Common myeloid progenitor, CD34-positive (primary cell): ENCODE data around the gene TCEAL8.

Source experiments
- CTCF ChIA-PET: fragments of 350-600 bp; sonication (Branson Sonifier 250); formaldehyde crosslinking; loops from one replicate; lab custom pipeline; 2021; ENCODE audit warnings: antibody characterized with exemption; lab: Charles Lee
- POLR2A ChIA-PET: fragments of 350-600 bp; sonication (Branson Sonifier 250); formaldehyde crosslinking; loops from one replicate; lab custom pipeline; 2021; ENCODE audit warnings: antibody characterized with exemption; lab: Charles Lee
- DNase-seq, 3 donors: peaks; one replicate each; pipeline versions ENCODE4 v3.0.0 to v3.0.0-alpha.2; 2013
- H3K27ac ChIP-seq, 2 experiments: 1 replicate in 1 of 2; 2 replicates in 1 of 2; pipeline ENCODE4 v1.7.0; 2013; ENCODE audit warnings: inconsistent platforms in 2 of 2, low read length in 2 of 2, mild to moderate bottlenecking in 2 of 2, low read depth in 1 of 2, moderate library complexity in 1 of 2; ENCODE audit not compliant: severe bottlenecking in 2 of 2, insufficient read depth in 1 of 2, poor library complexity in 1 of 2
- H3K27me3 ChIP-seq, 5 experiments: replicated peaks in 2 of 5; 1 replicate in 3 of 5; 2 replicates in 2 of 5; pipeline versions ENCODE4 v1.6.1 to v1.7.0; 2013; ENCODE audit warnings: low read length in 4 of 5, mild to moderate bottlenecking in 2 of 5, moderate library complexity in 2 of 5, inconsistent platforms in 1 of 5; ENCODE audit not compliant: insufficient read depth in 5 of 5, control insufficient read depth in 4 of 5
- H3K36me3 ChIP-seq, 4 experiments: 1 replicate in 2 of 4; 2 replicates in 2 of 4; pipeline versions ENCODE4 v1.6.1 to v1.7.0; 2013; ENCODE audit warnings: low read length in 3 of 4, control low read depth in 1 of 4, mild to moderate bottlenecking in 1 of 4; ENCODE audit not compliant: control insufficient read depth in 4 of 4, insufficient read depth in 4 of 4
- H3K4me1 ChIP-seq, 4 experiments: 1 replicate in 3 of 4; 2 replicates in 1 of 4; pipeline versions ENCODE4 v1.6.1 to v1.7.1; 2013; ENCODE audit warnings: low read length in 3 of 4, mild to moderate bottlenecking in 3 of 4, control low read depth in 1 of 4, inconsistent platforms in 1 of 4, moderate library complexity in 1 of 4; ENCODE audit not compliant: control insufficient read depth in 4 of 4, insufficient read depth in 4 of 4; ENCODE audit errors: control extremely low read depth in 1 of 4
- H3K4me3 ChIP-seq, 7 experiments: 1 replicate in 4 of 7; 2 replicates in 3 of 7; pipeline versions ENCODE4 v1.5.1 to v1.7.0; 2013; ENCODE audit warnings: mild to moderate bottlenecking in 7 of 7, low read length in 6 of 7, moderate library complexity in 6 of 7, inconsistent platforms in 2 of 7, low read depth in 2 of 7, control low read depth in 1 of 7; ENCODE audit not compliant: insufficient read depth in 4 of 7, control insufficient read depth in 1 of 7; ENCODE audit errors: extremely low read depth in 1 of 7
- H3K9me3 ChIP-seq, 5 experiments: 1 replicate in 4 of 5; 2 replicates in 1 of 5; pipeline versions ENCODE4 v1.6.1 to v1.7.1; 2013; ENCODE audit warnings: low read length in 4 of 5, mild to moderate bottlenecking in 2 of 5, inconsistent platforms in 1 of 5, low read depth in 1 of 5, moderate library complexity in 1 of 5; ENCODE audit not compliant: control insufficient read depth in 4 of 5, insufficient read depth in 2 of 5; ENCODE audit errors: control extremely low read depth in 1 of 5
- WGBS: methylation state at CpG from one replicate; pipeline ENCODE4 v1.1.5; 2013; ENCODE audit not compliant: insufficient coverage; 5-methylcytosine and 5-hydroxymethylcytosine counted together

TCEAL8 gene

GRCh38 chrX:103215425-103215991, 39.4 kb downstream of the TCEAL8 start:
- peaks cover 0 to 12% (median 0%) of the 10 kb centered on the region in 5 experiments for H3K27me3 ChIP-seq
- ChIA-PET CTCF (no interaction called here), POLR2A (no interaction called here)
- H3K4me3 ChIP-seq = peak overlapping the region; percentile 49 to 85 (median 70)
- peaks cover 0 to 6% (median 4%) of the 10 kb centered on the region in 4 experiments for H3K4me1 ChIP-seq
- H3K9me3 ChIP-seq = no peaks in the 10 kb centered on the region
- DNase-seq = peak; percentile 43 to 80 (median 77)
- 29% methylated on average over 6 of the region's 39 CpGs for WGBS
- H3K36me3 ChIP-seq = peaks cover 0 to 7% (median 3%) of the 10 kb centered on the region in 4 experiments
- peak overlapping the region; percentile 86 to 95 for H3K27ac ChIP-seq

GRCh38 chrX:103214870-103215424, 40.0 kb downstream of the TCEAL8 start, which contains the start of gene BEX4:
Gene BEX4 (plus strand): TSS chrX:103215108. CDS start chrX:103216154, 1,046 bp downstream.
- no peaks in the 10 kb centered on the region for H3K9me3 ChIP-seq
- peaks cover 0 to 10% (median 0%) of the 10 kb centered on the region in 5 experiments for H3K27me3 ChIP-seq
- peaks cover 0 to 6% (median 4%) of the 10 kb centered on the region in 4 experiments for H3K4me1 ChIP-seq
- DNase-seq = peak; percentile 73 to 89 (median 87)
- peak within 1 kb of the TSS; percentile 86 to 95 for H3K27ac ChIP-seq
- H3K36me3 ChIP-seq = peaks cover 0 to 7% (median 3%) of the 10 kb centered on the region in 4 experiments
- peak within 1 kb of the TSS; percentile 49 to 85 (median 70) for H3K4me3 ChIP-seq
- POLR2A ChIA-PET = no interaction called here
- CTCF ChIA-PET = no interaction called here
- WGBS = 31% methylated on average over 33 of the region's 45 CpGs

- Histone ChIP-seq H3K4me3 (no peak overlapping the region), H3K9me3 (no peaks in the 10 kb centered on the region), H3K27me3 (peaks cover 0 to 5% (median 0%) of the 10 kb centered on the region in 5 experiments), H3K4me1 (peaks cover 0 to 6% (median 4%) of the 10 kb centered on the region in 4 experiments), H3K27ac (no peak overlapping the region), H3K36me3 (peaks cover 0 to 7% (median 3%) of the 10 kb centered on the region in 4 experiments)
- ChIA-PET POLR2A (no interaction called here), CTCF (interaction anchor here (1.3 to 2.8 kb wide), 3 partner anchors 11 to 36 kb away, joined by 4 to 9 read pairs (median 5); no protein-coding TSS in a partner anchor)
- 83% methylated on average over 4 of the region's 8 CpGs for WGBS
- no peak for DNase-seq
Observed at GRCh38 chrX:103212749-103213457, 42.1 kb downstream of the TCEAL8 start.

- 24% methylated on average over 7 of the region's 7 CpGs for WGBS
- no peaks in the 10 kb centered on the region for H3K36me3 ChIP-seq
- no peaks in the 10 kb centered on the region for H3K9me3 ChIP-seq
- POLR2A ChIA-PET = no interaction called here
- CTCF ChIA-PET = interaction anchor here (0.7 to 2.8 kb wide), 10 partner anchors 9 to 252 kb away, joined by 3 to 9 read pairs (median 6); no protein-coding TSS in a partner anchor
- H3K4me1 ChIP-seq = peaks cover 0 to 4% (median 2%) of the 10 kb centered on the region in 4 experiments
- H3K27ac ChIP-seq = no peak overlapping the region
- peak; percentile 58 to 77 (median 72) for DNase-seq
- H3K27me3 ChIP-seq = peaks cover 0 to 5% (median 0%) of the 10 kb centered on the region in 5 experiments
- H3K4me3 ChIP-seq = no peak overlapping the region
Observed at GRCh38 chrX:103211012-103211715, 43.8 kb downstream of the TCEAL8 start.

GRCh38 chrX:103210056-103210455, 44.9 kb downstream of the TCEAL8 start:
- Histone ChIP-seq H3K36me3 (no peaks in the 10 kb centered on the region), H3K27ac (no peak overlapping the region), H3K4me3 (no peak overlapping the region), H3K9me3 (no peaks in the 10 kb centered on the region), H3K4me1 (peaks cover 0 to 1% (median 0%) of the 10 kb centered on the region in 4 experiments), H3K27me3 (peaks cover 0 to 5% (median 0%) of the 10 kb centered on the region in 5 experiments)
- ChIA-PET CTCF (interaction anchor here (1.3 to 2.8 kb wide), 4 partner anchors 8 to 36 kb away, joined by 3 to 9 read pairs (median 7); no protein-coding TSS in a partner anchor), POLR2A (no interaction called here)
- DNase-seq = no peak
- 88% methylated on average over 4 of the region's 5 CpGs for WGBS
